ENCODE data around the gene IGSF3.

The IGSF3 gene

GRCh38 chr1:116667575-116668105 lies at the start of gene IGSF3:
Gene IGSF3 (minus strand): TSS chr1:116667733. CDS start chr1:116666326, 1,407 bp downstream.
- DNase-seq (ENCODE audit: low read depth) = no peak

GRCh38 chr1:116717318-116717717 lies 49.8 kb upstream of the IGSF3 start:
- no peak for DNase-seq (ENCODE audit: low read depth)

GRCh38 chr1:116716391-116716790 lies 48.9 kb upstream of the IGSF3 start:
- no peak for DNase-seq (ENCODE audit: low read depth)

- DNase-seq (ENCODE audit: low read depth) = no peak
Measured at GRCh38 chr1:116713474-116713873, 45.9 kb upstream of the IGSF3 start.

GRCh38 chr1:116712510-116712909 lies 45.0 kb upstream of the IGSF3 start:
- no peak for DNase-seq (ENCODE audit: low read depth)

GRCh38 chr1:116711263-116711840 lies 43.8 kb upstream of the IGSF3 start:
- DNase-seq (ENCODE audit: low read depth) = no peak

GRCh38 chr1:116710420-116711262 lies 43.1 kb upstream of the IGSF3 start:
- no peak for DNase-seq (ENCODE audit: low read depth)

- DNase-seq (ENCODE audit: low read depth) = no peak
Measured at GRCh38 chr1:116709666-116710167, 42.2 kb upstream of the IGSF3 start.

GRCh38 chr1:116708255-116708900 lies 40.8 kb upstream of the IGSF3 start:
- DNase-seq (ENCODE audit: low read depth) = no peak

- DNase-seq (ENCODE audit: low read depth) = no peak
Measured at GRCh38 chr1:116706841-116707240, 39.3 kb upstream of the IGSF3 start.

GRCh38 chr1:116706123-116706522 lies 38.6 kb upstream of the IGSF3 start:
- DNase-seq (ENCODE audit: low read depth) = no peak

- no peak for DNase-seq (ENCODE audit: low read depth)
Measured at GRCh38 chr1:116704278-116704677, 36.7 kb upstream of the IGSF3 start.

- no peak for DNase-seq (ENCODE audit: low read depth)
Measured at GRCh38 chr1:116699605-116700004, 32.1 kb upstream of the IGSF3 start.

GRCh38 chr1:116698244-116698595 lies 30.7 kb upstream of the IGSF3 start:
- DNase-seq (ENCODE audit: low read depth) = no peak

GRCh38 chr1:116697548-116698243 lies 30.2 kb upstream of the IGSF3 start:
- no peak for DNase-seq (ENCODE audit: low read depth)

GRCh38 chr1:116694524-116694923 lies 27.0 kb upstream of the IGSF3 start:
- no peak for DNase-seq (ENCODE audit: low read depth)

GRCh38 chr1:116693759-116694480 lies 26.4 kb upstream of the IGSF3 start:
- DNase-seq (ENCODE audit: low read depth) = no peak

- no peak for DNase-seq (ENCODE audit: low read depth)
Measured at GRCh38 chr1:116692879-116693278, 25.3 kb upstream of the IGSF3 start.

- no peak for DNase-seq (ENCODE audit: low read depth)
Measured at GRCh38 chr1:116690849-116691406, 23.4 kb upstream of the IGSF3 start.

- DNase-seq (ENCODE audit: low read depth) = no peak
Measured at GRCh38 chr1:116690396-116690848, 22.9 kb upstream of the IGSF3 start.
